Adipose tissue (tissue), 3 donors: ENCODE data around the gene TTC9. TPM values are rescaled to one million over a fixed set of nuclear protein-coding genes. Genes with fewer than 3 reads are reported as not detected.
"Not testable (repeated sequence)": the region's sequence is repeated elsewhere in the genome, so short reads cannot be mapped to it uniquely, and the experiment has no call there.

Source experiments
- H3K27ac ChIP-seq: one replicate; pipeline ENCODE4 v1.5.1; 2013; ENCODE audit warnings: low read depth, low read length
- WGBS, 3 donors: extraction: QIAGEN DNeasy Blood & Tissue Kit; methylation state at CpG; one replicate each; pipeline ENCODE4 v1.1.7; 2013; 5-methylcytosine and 5-hydroxymethylcytosine counted together
- polyA plus RNA-seq, 3 donors: library from polyadenylated mRNA; stranded (reverse); fragments of 200-250 nt; gene quantifications; one replicate each; pipeline ENCODE4 v1.2.3, GENCODE V29; 2013
- donor health status: healthy with polysubstance abuse.
- donor health status: Bipolar disorder and iron deficiency.
- donor health status: healthy.

The TTC9 gene
- polyA plus RNA-seq, 3 donors = 0.56 to 1.2 (median 0.79) TPM

GRCh38 chr14:70665448-70666360 is 24.0 kb downstream of the TTC9 start:
- 53 to 78% (median 72%) methylated on average over 8 of the region's 8 CpGs for WGBS, 3 donors

GRCh38 chr14:70666361-70666686 is 24.6 kb downstream of the TTC9 start:
- no peak overlapping the region for H3K27ac ChIP-seq
- 71 to 93% (median 71%) methylated on average over 1 of the region's 1 CpG for WGBS, 3 donors

More at GRCh38 chr14:70665448-70666360, 24.0 kb downstream of the TTC9 start:
- H3K27ac ChIP-seq = no peak overlapping the region

- no peak overlapping the region for H3K27ac ChIP-seq
- WGBS, 3 donors = 83 to 86% (median 83%) methylated on average over 15 of the region's 15 CpGs
Measured at GRCh38 chr14:70670992-70671651, 29.4 kb downstream of the TTC9 start.

- 78 to 85% (median 85%) methylated on average over 12 of the region's 12 CpGs for WGBS, 3 donors
- no peak overlapping the region for H3K27ac ChIP-seq
Measured at GRCh38 chr14:70671652-70672644, 30.2 kb downstream of the TTC9 start.

GRCh38 chr14:70677341-70677740 is 35.6 kb downstream of the TTC9 start:
- 83 to 91% (median 89%) methylated on average over 6 of the region's 6 CpGs for WGBS, 3 donors
- H3K27ac ChIP-seq = no peak overlapping the region

- 95 to 97% (median 97%) methylated on average over 2 of the region's 2 CpGs for WGBS, 3 donors
- no peak overlapping the region for H3K27ac ChIP-seq
Measured at GRCh38 chr14:70680748-70681147, 39.0 kb downstream of the TTC9 start.

GRCh38 chr14:70683983-70684382 is 42.3 kb downstream of the TTC9 start:
- H3K27ac ChIP-seq = no peak overlapping the region
- WGBS, 3 donors = 58 to 64% (median 60%) methylated on average over 6 of the region's 6 CpGs

- 80 to 91% (median 82%) methylated on average over 7 of the region's 7 CpGs for WGBS, 3 donors
- no peak overlapping the region for H3K27ac ChIP-seq
Measured at GRCh38 chr14:70685474-70686197, 43.9 kb downstream of the TTC9 start.

- no peak overlapping the region for H3K27ac ChIP-seq
- 83 to 85% (median 85%) methylated on average over 10 of the region's 10 CpGs for WGBS, 3 donors
Measured at GRCh38 chr14:70692210-70692609, 50.5 kb downstream of the TTC9 start.

- no peak overlapping the region for H3K27ac ChIP-seq
- WGBS, 3 donors = 56 to 67% (median 59%) methylated on average over 2 of the region's 2 CpGs
Measured at GRCh38 chr14:70696026-70696425, 54.3 kb downstream of the TTC9 start.

GRCh38 chr14:70697701-70698100 is 56.0 kb downstream of the TTC9 start:
- WGBS, 3 donors = 61 to 75% (median 62%) methylated on average over 2 of the region's 2 CpGs
- no peak overlapping the region for H3K27ac ChIP-seq

GRCh38 chr14:70698288-70698687 is 56.6 kb downstream of the TTC9 start:
- H3K27ac ChIP-seq = no peak overlapping the region
- 66 to 69% (median 66%) methylated on average over 3 of the region's 3 CpGs for WGBS, 3 donors

GRCh38 chr14:70699646-70700045 is 57.9 kb downstream of the TTC9 start:
- 82 to 87% (median 87%) methylated on average over 5 of the region's 5 CpGs for WGBS, 3 donors
- H3K27ac ChIP-seq = no peak overlapping the region

GRCh38 chr14:70700955-70701585 is 59.4 kb downstream of the TTC9 start:
- no peak overlapping the region for H3K27ac ChIP-seq
- 68 to 79% (median 75%) methylated on average over 4 of the region's 4 CpGs for WGBS, 3 donors

- no peak overlapping the region for H3K27ac ChIP-seq
Measured at GRCh38 chr14:70701610-70702009, 59.9 kb downstream of the TTC9 start.

- H3K27ac ChIP-seq = no peak overlapping the region
- 61 to 87% (median 86%) methylated on average over 3 of the region's 3 CpGs for WGBS, 3 donors
Measured at GRCh38 chr14:70702161-70702560, 60.4 kb downstream of the TTC9 start.

GRCh38 chr14:70703621-70704168 is 62.0 kb downstream of the TTC9 start:
- H3K27ac ChIP-seq = not testable (repeated sequence)
- WGBS, 3 donors = 63 to 87% (median 84%) methylated on average over 1 of the region's 1 CpG
